Smooth muscle cell (in vitro differentiated cells): Measurements from ENCODE around the gene ITGAV. TPM values are rescaled to one million over a fixed set of nuclear protein-coding genes. Genes with fewer than 3 reads are reported as not detected.

Source experiments
- DNase-seq: peaks from one replicate; lab custom pipeline; 2025; ENCODE audit not compliant: unreplicated experiment; lab: John Stamatoyannopoulos, UW
- H2AFZ ChIP-seq: fragments of 200-600 bp; sonication (generic); 2 replicates; pipeline ENCODE4 v1.6.0; 2016; ENCODE audit warnings: antibody characterized with exemption, low read depth, mild to moderate bottlenecking
- H3F3A ChIP-seq: fragments of 200-600 bp; sonication (generic); 2 replicates; pipeline ENCODE4 v1.6.0; 2017; ENCODE audit warnings: antibody characterized with exemption, low read depth
- H3K27ac ChIP-seq: fragments of 200-600 bp; sonication (generic); 2 replicates; pipeline ENCODE4 v1.5.1; 2016; ENCODE audit warnings: low read depth, mild to moderate bottlenecking
- H3K27me3 ChIP-seq: fragments of 200-600 bp; sonication (generic); 2 replicates; pipeline ENCODE4 v1.6.1; 2016; ENCODE audit warnings: low read depth, mild to moderate bottlenecking
- H3K36me3 ChIP-seq: fragments of 200-600 bp; sonication (generic); 2 replicates; pipeline ENCODE4 v1.5.1; 2016; ENCODE audit warnings: low read depth
- H3K4me1 ChIP-seq: fragments of 200-600 bp; sonication (generic); 2 replicates; pipeline ENCODE4 v1.5.1; 2016; ENCODE audit warnings: low read depth
- H3K4me2 ChIP-seq: fragments of 200-600 bp; sonication (generic); 2 replicates; pipeline ENCODE4 v1.6.0; 2016; ENCODE audit warnings: mild to moderate bottlenecking
- H3K4me3 ChIP-seq: fragments of 200-600 bp; sonication (generic); 2 replicates; pipeline ENCODE4 v1.5.1; 2016; ENCODE audit warnings: mild to moderate bottlenecking
- H3K79me2 ChIP-seq: fragments of 200-600 bp; sonication (generic); 2 replicates; pipeline ENCODE4 v1.6.0; 2016; ENCODE audit warnings: low read depth, mild to moderate bottlenecking
- H3K9ac ChIP-seq: fragments of 200-600 bp; sonication (generic); 2 replicates; pipeline ENCODE4 v1.6.0; 2016; ENCODE audit warnings: low read depth
- H3K9me3 ChIP-seq: fragments of 200-600 bp; sonication (generic); replicated peaks from 2 replicates; pipeline ENCODE4 v1.5.1; 2016; ENCODE audit warnings: low read depth
- H4K20me1 ChIP-seq: fragments of 200-600 bp; sonication (generic); 2 replicates; pipeline ENCODE4 v1.6.0; 2016; ENCODE audit warnings: low read depth
- CTCF ChIP-seq: fragments of 200-600 bp; sonication (generic); IDR thresholded peaks from 2 replicates; pipeline ENCODE4 v1.5.1; 2017; ENCODE audit warnings: borderline replicate concordance, mild to moderate bottlenecking, antibody characterized with exemption; ENCODE audit not compliant: insufficient read depth, poor library complexity, severe bottlenecking
- WGBS: methylation state at CpG from one replicate; pipeline ENCODE4 v1.1.7; 2016; ENCODE audit warnings: low lambda C conversion rate; 5-methylcytosine and 5-hydroxymethylcytosine counted together
- polyA plus RNA-seq: library from polyadenylated mRNA; unstranded; fragments of >200 nt; fragmentation: Nextera tagmentation; extraction: Ambion mirVana; gene quantifications from 2 replicates; pipeline ENCODE4 v1.2.1, GENCODE V29; 2016
- total RNA-seq: library from RNA; depleted of rRNA; stranded (reverse); fragments of >200 nt; gene quantifications from 2 replicates; pipeline ENCODE4 v1.2.3, GENCODE V29; 2014

Gene ITGAV
- total and polyA plus RNA-seq, 2 experiments from 2014 or later: 70.8 to 360 TPM

DNA sequence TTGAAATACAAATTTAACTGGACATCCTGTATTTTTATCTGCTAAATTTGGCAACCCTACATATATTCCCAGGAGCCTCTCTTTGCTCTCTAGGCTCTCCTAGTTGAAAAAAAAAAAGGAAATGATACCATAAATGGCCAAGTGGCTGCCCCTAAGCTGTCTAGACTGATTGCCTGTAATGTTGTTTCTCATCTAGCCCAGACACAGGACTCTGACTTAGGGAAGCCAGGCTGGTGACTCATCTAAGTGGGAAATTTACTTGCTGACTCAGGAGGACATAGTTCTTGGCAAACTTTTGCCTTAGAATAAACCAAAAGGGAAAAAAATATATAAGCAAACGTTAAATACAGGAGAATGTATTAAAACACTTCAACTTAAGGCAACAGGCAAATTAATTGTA lies 14.6 kb upstream of the ITGAV start:
- Histone ChIP-seq H3K79me2 (no peaks in the 10 kb centered on the region), H3K27me3 (no peaks in the 10 kb centered on the region), H3K4me3 (no peak overlapping the region), H3K36me3 (no peaks in the 10 kb centered on the region), H3K4me1 (peaks cover 28% of the 10 kb centered on the region), H3K9me3 (no peaks in the 10 kb centered on the region), H4K20me1 (no peaks in the 10 kb centered on the region), H3K9ac (peak overlapping the region; percentile 89), H3K27ac (peak overlapping the region; percentile 99), H2AFZ (peak overlapping the region; percentile 56), H3K4me2 (peak overlapping the region; percentile 78), H3F3A (peaks cover 23% of the 10 kb centered on the region)
- DNase-seq: no peak
- WGBS: 0% methylated on average over 1 of the region's 1 CpG
- TF ChIP-seq CTCF: no peak

DNA sequence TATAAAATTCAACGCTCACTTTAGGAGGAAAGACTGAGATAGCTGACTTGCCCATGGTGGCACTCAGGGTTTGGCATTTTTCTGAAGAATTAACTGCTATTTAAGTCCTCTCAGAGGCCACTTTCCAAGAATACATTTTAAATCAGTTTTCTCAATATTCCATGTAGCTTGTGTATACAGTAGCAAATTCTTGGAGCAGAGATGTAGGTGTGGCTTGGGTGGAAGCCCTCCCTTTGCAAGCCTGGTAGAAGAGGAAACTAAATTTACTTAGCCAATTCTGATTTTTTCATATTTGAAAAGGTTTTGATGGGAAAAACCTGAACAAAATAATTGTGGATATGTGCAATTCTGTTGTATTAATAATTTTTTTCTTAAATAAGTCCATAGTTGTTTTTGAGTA lies 14.0 kb upstream of the ITGAV start:
- H3K9ac ChIP-seq: peak overlapping the region; percentile 89
- H3K4me1 ChIP-seq: peaks cover 23% of the 10 kb centered on the region
- WGBS: 79% methylated on average over 1 of the region's 1 CpG
- H4K20me1 ChIP-seq: no peaks in the 10 kb centered on the region
- H3K4me2 ChIP-seq: peak overlapping the region; percentile 78
- H3F3A ChIP-seq: peaks cover 23% of the 10 kb centered on the region
- H3K79me2 ChIP-seq: no peaks in the 10 kb centered on the region
- DNase-seq: no peak
- H3K36me3 ChIP-seq: no peaks in the 10 kb centered on the region
- no peaks in the 10 kb centered on the region for H3K27me3 ChIP-seq
- H3K4me3 ChIP-seq: no peak overlapping the region
- no peaks in the 10 kb centered on the region for H3K9me3 ChIP-seq
- H3K27ac ChIP-seq: peak overlapping the region; percentile 99
- TF ChIP-seq CTCF: no peak
- peak overlapping the region; percentile 56 for H2AFZ ChIP-seq

GRCh38 chr2:186576614-186577013 lies 13.2 kb upstream of the ITGAV start:
- Histone ChIP-seq H3K4me3 (no peak overlapping the region), H3K9ac (peak overlapping the region; percentile 31), H3K27me3 (no peaks in the 10 kb centered on the region), H3K4me2 (peak overlapping the region; percentile 78), H4K20me1 (no peaks in the 10 kb centered on the region), H3K36me3 (no peaks in the 10 kb centered on the region), H2AFZ (peak overlapping the region; percentile 65), H3F3A (peaks cover 23% of the 10 kb centered on the region), H3K79me2 (no peaks in the 10 kb centered on the region), H3K4me1 (peaks cover 19% of the 10 kb centered on the region), H3K9me3 (no peaks in the 10 kb centered on the region), H3K27ac (peak overlapping the region; percentile 99)
- no peak for DNase-seq
- TF ChIP-seq CTCF: no peak
- WGBS: 84% methylated on average over 3 of the region's 3 CpGs

GRCh38 chr2:186582698-186583097 lies 7.2 kb upstream of the ITGAV start:
- TF ChIP-seq CTCF: no peak
- no peak overlapping the region for H3K9ac ChIP-seq
- H3K27me3 ChIP-seq: no peaks in the 10 kb centered on the region
- H3K36me3 ChIP-seq: no peaks in the 10 kb centered on the region
- no peak for DNase-seq
- no peak overlapping the region for H3K4me3 ChIP-seq
- H3K27ac ChIP-seq: no peak overlapping the region
- no peak overlapping the region for H3K4me2 ChIP-seq
- no peak overlapping the region for H2AFZ ChIP-seq
- H3K4me1 ChIP-seq: no peaks in the 10 kb centered on the region
- H3K79me2 ChIP-seq: peaks cover 2% of the 10 kb centered on the region
- H3K9me3 ChIP-seq: no peaks in the 10 kb centered on the region
- H4K20me1 ChIP-seq: no peaks in the 10 kb centered on the region
- H3F3A ChIP-seq: no peaks in the 10 kb centered on the region
